ENCODE data around the gene FANCC.

GRCh38 chr9:95365766-95366165 is 48.3 kb upstream of the FANCC start:
- no peak for TF ChIP-seq CTCF (IDR thresholded peaks at IDR 0.05)
- TF ChIP-seq POLR2A (IDR thresholded peaks at IDR 0.05), result no peak
